HFFc6 (cell line): ENCODE results near the gene ZNF451. TPM values are rescaled to one million over a fixed set of nuclear protein-coding genes. Genes with fewer than 3 reads are reported as not detected.

ENCODE experiments used
- DNase-seq: peaks from one replicate; pipeline ENCODE4 v3.0.0-alpha.2; 2018
- H3K27ac Mint-ChIP-seq: 2 replicates; pipeline ENCODE4 v1.8.0; 2020; ENCODE audit warnings: mild to moderate bottlenecking, mixed read lengths
- H3K27me3 Mint-ChIP-seq: 2 replicates; pipeline ENCODE4 v1.8.0; 2021; ENCODE audit warnings: mild to moderate bottlenecking, moderate library complexity, mixed read lengths; ENCODE audit not compliant: insufficient read depth
- H3K36me3 Mint-ChIP-seq: 2 replicates; pipeline ENCODE4 v1.8.0; 2021; ENCODE audit warnings: low read depth, mixed read lengths
- H3K4me1 Mint-ChIP-seq: 2 replicates; pipeline ENCODE4 v1.8.0; 2020; ENCODE audit warnings: low read depth, mixed read lengths
- H3K4me3 Mint-ChIP-seq: 2 replicates; pipeline ENCODE4 v1.8.0; 2020; ENCODE audit warnings: mild to moderate bottlenecking, moderate library complexity, mixed read lengths
- H3K9me3 Mint-ChIP-seq: 2 replicates; pipeline ENCODE4 v1.8.0; 2020; ENCODE audit warnings: mild to moderate bottlenecking, mixed read lengths
- total RNA-seq, 6 experiments: library from RNA; stranded (reverse); fragmentation: NEBNext Ultra II Directional; extraction: Animal tissue kit (Norgen Biotek cat#: 25700); gene quantifications; 2 replicates in 1 of 6; 3 replicates in 5 of 6; pipeline ENCODE4 v1.2.3, GENCODE V29; 2021
- TF ChIP-seq, protein P1 (sequence below): fragments of 200-600 bp; sonication (generic); IDR thresholded peaks from 2 replicates; pipeline ENCODE4 v1.5.0; 2021; ENCODE audit warnings: antibody characterized with exemption, mild to moderate bottlenecking

The ZNF451 gene
- total RNA-seq, 6 experiments from 2014 or later, result 47.0 to 54.2 (median 47.7) TPM

DNA sequence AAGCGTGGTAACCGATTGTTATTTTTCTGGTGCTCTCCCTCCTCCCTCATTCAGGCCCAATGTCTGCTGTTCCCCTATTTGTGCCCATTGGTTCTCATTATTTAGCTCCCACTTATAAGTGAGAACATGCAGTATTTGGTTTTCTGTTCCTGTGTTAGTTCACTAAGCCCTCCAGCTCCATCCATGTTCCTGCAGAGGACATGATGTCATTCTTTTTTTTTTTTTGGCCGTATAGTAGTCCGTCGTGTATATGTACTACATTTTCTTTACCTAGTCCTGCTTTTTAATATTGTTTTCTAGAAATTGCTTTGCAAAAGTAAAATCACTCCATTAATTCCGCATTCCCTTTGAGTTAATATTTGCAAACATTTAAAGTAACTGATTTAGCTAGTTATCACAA is 23.1 kb downstream of the ZNF451 start:
- Mint-ChIP-seq H3K9me3 (no peaks in the 10 kb centered on the region), H3K36me3 (0 out of 2 replicates have a peak, but pooled peaks cover 5% of the 10 kb centered on the region), H3K27ac (no peak overlapping the region), H3K4me1 (peaks cover 14% of the 10 kb centered on the region), H3K4me3 (no peak overlapping the region), H3K27me3 (no peaks in the 10 kb centered on the region)
- TF ChIP-seq, protein P1, sequence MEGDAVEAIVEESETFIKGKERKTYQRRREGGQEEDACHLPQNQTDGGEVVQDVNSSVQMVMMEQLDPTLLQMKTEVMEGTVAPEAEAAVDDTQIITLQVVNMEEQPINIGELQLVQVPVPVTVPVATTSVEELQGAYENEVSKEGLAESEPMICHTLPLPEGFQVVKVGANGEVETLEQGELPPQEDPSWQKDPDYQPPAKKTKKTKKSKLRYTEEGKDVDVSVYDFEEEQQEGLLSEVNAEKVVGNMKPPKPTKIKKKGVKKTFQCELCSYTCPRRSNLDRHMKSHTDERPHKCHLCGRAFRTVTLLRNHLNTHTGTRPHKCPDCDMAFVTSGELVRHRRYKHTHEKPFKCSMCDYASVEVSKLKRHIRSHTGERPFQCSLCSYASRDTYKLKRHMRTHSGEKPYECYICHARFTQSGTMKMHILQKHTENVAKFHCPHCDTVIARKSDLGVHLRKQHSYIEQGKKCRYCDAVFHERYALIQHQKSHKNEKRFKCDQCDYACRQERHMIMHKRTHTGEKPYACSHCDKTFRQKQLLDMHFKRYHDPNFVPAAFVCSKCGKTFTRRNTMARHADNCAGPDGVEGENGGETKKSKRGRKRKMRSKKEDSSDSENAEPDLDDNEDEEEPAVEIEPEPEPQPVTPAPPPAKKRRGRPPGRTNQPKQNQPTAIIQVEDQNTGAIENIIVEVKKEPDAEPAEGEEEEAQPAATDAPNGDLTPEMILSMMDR, result no peak
- DNase-seq, result no peak

DNA sequence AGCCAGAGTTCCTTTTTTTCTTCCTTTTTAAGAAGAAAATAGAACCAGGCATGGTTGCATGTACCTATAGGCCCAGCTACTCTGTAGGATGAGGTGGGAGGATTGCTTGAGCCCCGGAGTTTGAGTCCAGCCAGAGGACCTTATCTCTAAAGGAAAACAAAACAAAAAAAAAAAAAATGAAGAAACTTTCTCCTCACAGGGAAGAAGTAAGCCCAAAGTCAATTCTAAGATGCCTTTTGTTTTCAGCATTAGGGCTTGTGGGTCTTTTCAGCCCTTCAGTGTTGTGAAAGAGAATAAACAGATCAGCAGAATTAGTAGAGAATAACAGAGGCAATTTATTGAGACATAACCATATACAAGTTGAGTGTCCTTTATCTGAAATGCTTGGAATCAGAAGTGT is 26.8 kb downstream of the ZNF451 start:
- peaks cover 18% of the 10 kb centered on the region for H3K36me3 Mint-ChIP-seq
- H3K27me3 Mint-ChIP-seq, result no peaks in the 10 kb centered on the region
- no peak overlapping the region for H3K4me3 Mint-ChIP-seq
- peaks cover 14% of the 10 kb centered on the region for H3K4me1 Mint-ChIP-seq
- no peak for DNase-seq
- no peaks in the 10 kb centered on the region for H3K9me3 Mint-ChIP-seq
- TF ChIP-seq, protein P1, result no peak
- H3K27ac Mint-ChIP-seq, result no peak overlapping the region

GRCh38 chr6:57117796-57118195 is 27.8 kb downstream of the ZNF451 start:
- Mint-ChIP-seq H3K36me3 (peaks cover 27% of the 10 kb centered on the region), H3K4me3 (no peak overlapping the region), H3K27me3 (no peaks in the 10 kb centered on the region), H3K9me3 (no peaks in the 10 kb centered on the region), H3K4me1 (peaks cover 14% of the 10 kb centered on the region), H3K27ac (no peak overlapping the region)
- DNase-seq, result no peak
- TF ChIP-seq, protein P1, result no peak

DNA sequence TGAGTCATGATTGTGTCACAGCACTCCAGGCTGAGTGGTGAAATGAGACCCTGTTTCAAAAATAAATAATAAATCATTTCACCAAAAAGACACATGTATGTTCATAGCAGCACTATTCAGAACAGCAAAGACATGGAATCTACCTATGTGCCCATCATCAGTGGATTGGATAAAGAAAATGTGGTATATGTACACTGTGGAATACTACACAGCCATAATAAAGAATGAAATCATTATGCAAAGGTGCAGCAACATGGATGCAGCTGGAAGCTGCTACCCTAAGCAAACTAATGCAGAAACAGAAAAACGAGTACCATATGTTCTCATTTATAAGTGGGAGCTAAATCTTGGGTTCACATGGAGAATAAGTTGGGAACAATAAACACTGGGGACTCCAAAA is 33.1 kb downstream of the ZNF451 start:
- no peak for DNase-seq
- H3K36me3 Mint-ChIP-seq, result peaks cover 33% of the 10 kb centered on the region
- H3K9me3 Mint-ChIP-seq, result no peaks in the 10 kb centered on the region
- H3K27ac Mint-ChIP-seq, result no peak overlapping the region
- H3K4me1 Mint-ChIP-seq, result no peaks in the 10 kb centered on the region
- no peak overlapping the region for H3K4me3 Mint-ChIP-seq
- H3K27me3 Mint-ChIP-seq, result no peaks in the 10 kb centered on the region
- TF ChIP-seq, protein P1, result no peak

GRCh38 chr6:57127763-57128162 is 37.8 kb downstream of the ZNF451 start:
- no peaks in the 10 kb centered on the region for H3K9me3 Mint-ChIP-seq
- DNase-seq, result no peak
- H3K36me3 Mint-ChIP-seq, result peaks cover 6% of the 10 kb centered on the region; the same call in 1 of the 2 replicates
- no peaks in the 10 kb centered on the region for H3K27me3 Mint-ChIP-seq
- TF ChIP-seq, protein P1, result no peak
- H3K27ac Mint-ChIP-seq, result no peak overlapping the region
- H3K4me3 Mint-ChIP-seq, result no peak overlapping the region
- peaks cover 21% of the 10 kb centered on the region for H3K4me1 Mint-ChIP-seq

- Mint-ChIP-seq H3K9me3 (no peaks in the 10 kb centered on the region), H3K4me3 (no peak overlapping the region), H3K36me3 (peaks cover 11% of the 10 kb centered on the region), H3K27me3 (no peaks in the 10 kb centered on the region), H3K4me1 (peaks cover 22% of the 10 kb centered on the region), H3K27ac (no peak overlapping the region; the same call in 1 of the 2 replicates)
- no peak for DNase-seq
- TF ChIP-seq, protein P1, result no peak
These were observed 40.7 kb downstream of the ZNF451 start for GRCh38 chr6:57130661-57131177.
